Breast epithelium (tissue), 4 donors: ENCODE data around the gene PHACTR1. TPM values are rescaled to one million over a fixed set of nuclear protein-coding genes. Genes with fewer than 3 reads are reported as not detected.

ENCODE experiments used
- DNase-seq, 2 donors: peaks; one replicate each; pipeline ENCODE4 v3.0.0-alpha.2; 2019; ENCODE audit warnings: low spot score in 2 of 2
- H3K27ac ChIP-seq, 2 donors: fragments of 200-600 bp; sonication (generic) in 1 of 2; one replicate each; pipeline ENCODE4 v1.5.1; 2016 to 2019; ENCODE audit warnings: mild to moderate bottlenecking in 1 of 2
- H3K27me3 ChIP-seq, 2 donors: fragments of 200-600 bp; sonication (generic) in 1 of 2; one replicate each; pipeline versions ENCODE4 v1.5.1 to v1.6.0; 2017 to 2019; ENCODE audit warnings: control low read depth in 1 of 2, mild to moderate bottlenecking in 1 of 2
- H3K36me3 ChIP-seq: fragments of 200-600 bp; one replicate; pipeline ENCODE4 v1.5.1; 2019
- H3K4me1 ChIP-seq, 2 donors: fragments of 200-600 bp; sonication (generic); one replicate each; pipeline ENCODE4 v1.5.1; 2016 to 2019; ENCODE audit warnings: control low read depth in 1 of 2
- H3K4me3 ChIP-seq, 3 donors: fragments of 200-600 bp; sonication (generic); 1 replicate in 2 of 3; 2 replicates in 1 of 3; pipeline ENCODE4 v1.5.1; 2016 to 2019; ENCODE audit warnings: mild to moderate bottlenecking in 3 of 3, moderate library complexity in 2 of 3
- H3K9me3 ChIP-seq, 2 donors: fragments of 200-600 bp; sonication (generic) in 1 of 2; one replicate each; pipeline ENCODE4 v1.5.1; 2016 to 2019; ENCODE audit warnings: control low read depth in 1 of 2
- POLR2A ChIP-seq: fragments of 450-650 bp; IDR thresholded peaks from one replicate; pipeline ENCODE4 v1.6.1; 2016; ENCODE audit warnings: antibody characterized with exemption, mild to moderate bottlenecking, moderate library complexity
- POLR2AphosphoS5 ChIP-seq, 3 donors: sonication (generic); formaldehyde crosslinking; IDR thresholded peaks; one replicate each; pipeline ENCODE4 v1.6.1; 2017; ENCODE audit warnings: antibody characterized with exemption in 3 of 3
- intact Hi-C: fragments of 100-400 bp; cut with DNase I; formaldehyde crosslinking; loops from one replicate; pipeline ENCODE4 v1.15.1; 2023; ENCODE audit warnings: low total_unique reads
- total RNA-seq, 3 donors: library from RNA; depleted of rRNA; stranded (reverse); fragments of >200 nt; gene quantifications; one replicate each; pipeline ENCODE4 v1.1.0, GENCODE V29; 2016
- TF ChIP-seq, protein P1 (sequence below), 3 donors: fragments of 450-650 bp; IDR thresholded peaks; one replicate each; pipeline ENCODE4 v1.5.1; 2016 to 2017; ENCODE audit warnings: antibody characterized with exemption in 3 of 3, mild to moderate bottlenecking in 3 of 3, moderate library complexity in 3 of 3

Gene PHACTR1
- total RNA-seq, 3 donors from 2014 or later, result 4.1 to 5.6 (median 4.6) TPM

DNA sequence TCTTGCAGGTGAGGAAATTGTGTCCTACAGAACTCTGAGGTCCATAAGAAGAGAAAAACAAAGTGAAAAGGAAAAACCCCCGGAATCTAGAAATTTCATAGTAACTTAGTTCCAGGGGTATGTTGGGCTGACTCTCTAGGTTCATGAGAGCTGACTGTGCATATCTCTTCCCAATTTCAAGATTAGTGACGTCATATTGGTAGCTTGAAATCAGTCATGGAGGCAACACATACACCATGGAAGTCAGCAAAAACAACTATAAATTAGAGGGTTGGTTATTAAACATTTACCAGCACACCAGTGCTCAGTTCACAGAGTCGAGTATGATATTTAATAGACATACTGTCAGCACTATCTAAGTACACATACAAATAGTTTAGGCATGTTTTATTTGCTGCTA is 49.8 kb downstream of the PHACTR1 start:
- intact Hi-C loops, result no loop called here
- Histone ChIP-seq H3K9me3 (no peaks in the 10 kb centered on the region), H3K27me3 (peaks cover 0 to 8% of the 10 kb centered on the region in 2 donors), H3K36me3 (no peaks in the 10 kb centered on the region), H3K27ac (no peak overlapping the region), H3K4me1 (no peaks in the 10 kb centered on the region), H3K4me3 (no peak overlapping the region)
- no peak for TF ChIP-seq POLR2AphosphoS5 (IDR thresholded peaks at IDR 0.05)
- TF ChIP-seq, protein P1, sequence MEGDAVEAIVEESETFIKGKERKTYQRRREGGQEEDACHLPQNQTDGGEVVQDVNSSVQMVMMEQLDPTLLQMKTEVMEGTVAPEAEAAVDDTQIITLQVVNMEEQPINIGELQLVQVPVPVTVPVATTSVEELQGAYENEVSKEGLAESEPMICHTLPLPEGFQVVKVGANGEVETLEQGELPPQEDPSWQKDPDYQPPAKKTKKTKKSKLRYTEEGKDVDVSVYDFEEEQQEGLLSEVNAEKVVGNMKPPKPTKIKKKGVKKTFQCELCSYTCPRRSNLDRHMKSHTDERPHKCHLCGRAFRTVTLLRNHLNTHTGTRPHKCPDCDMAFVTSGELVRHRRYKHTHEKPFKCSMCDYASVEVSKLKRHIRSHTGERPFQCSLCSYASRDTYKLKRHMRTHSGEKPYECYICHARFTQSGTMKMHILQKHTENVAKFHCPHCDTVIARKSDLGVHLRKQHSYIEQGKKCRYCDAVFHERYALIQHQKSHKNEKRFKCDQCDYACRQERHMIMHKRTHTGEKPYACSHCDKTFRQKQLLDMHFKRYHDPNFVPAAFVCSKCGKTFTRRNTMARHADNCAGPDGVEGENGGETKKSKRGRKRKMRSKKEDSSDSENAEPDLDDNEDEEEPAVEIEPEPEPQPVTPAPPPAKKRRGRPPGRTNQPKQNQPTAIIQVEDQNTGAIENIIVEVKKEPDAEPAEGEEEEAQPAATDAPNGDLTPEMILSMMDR (IDR thresholded peaks at IDR 0.05), result no peak
- no peak for TF ChIP-seq POLR2A
- no peak for DNase-seq

DNA sequence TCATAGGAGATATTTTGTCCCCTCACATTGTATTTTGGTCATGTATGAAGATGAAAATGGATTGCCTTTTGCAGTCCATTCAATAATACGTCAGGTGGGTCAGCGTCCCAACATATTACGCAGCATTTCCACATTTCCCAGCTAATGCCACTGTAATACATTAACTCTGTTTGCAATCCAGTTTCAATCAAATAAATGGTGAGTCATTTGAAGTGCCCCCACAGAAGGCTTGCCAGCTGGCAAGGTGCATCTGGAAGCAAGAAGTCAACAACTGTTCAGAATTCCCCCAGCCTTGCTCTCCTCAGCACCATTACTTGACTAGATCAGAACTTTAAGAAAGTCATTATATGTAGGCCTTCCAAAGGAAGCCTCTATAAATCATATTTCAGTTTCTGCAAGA is 50.4 kb downstream of the PHACTR1 start:
- Histone ChIP-seq H3K4me1 (no peaks in the 10 kb centered on the region), H3K36me3 (no peaks in the 10 kb centered on the region), H3K27me3 (peaks cover 0 to 7% of the 10 kb centered on the region in 2 donors), H3K9me3 (no peaks in the 10 kb centered on the region), H3K27ac (no peak overlapping the region), H3K4me3 (no peak overlapping the region)
- DNase-seq, result no peak
- TF ChIP-seq POLR2A, result no peak
- no peak for TF ChIP-seq POLR2AphosphoS5 (IDR thresholded peaks at IDR 0.05)
- TF ChIP-seq, protein P1 (IDR thresholded peaks at IDR 0.05), result no peak
- intact Hi-C loops, result no loop called here

DNA sequence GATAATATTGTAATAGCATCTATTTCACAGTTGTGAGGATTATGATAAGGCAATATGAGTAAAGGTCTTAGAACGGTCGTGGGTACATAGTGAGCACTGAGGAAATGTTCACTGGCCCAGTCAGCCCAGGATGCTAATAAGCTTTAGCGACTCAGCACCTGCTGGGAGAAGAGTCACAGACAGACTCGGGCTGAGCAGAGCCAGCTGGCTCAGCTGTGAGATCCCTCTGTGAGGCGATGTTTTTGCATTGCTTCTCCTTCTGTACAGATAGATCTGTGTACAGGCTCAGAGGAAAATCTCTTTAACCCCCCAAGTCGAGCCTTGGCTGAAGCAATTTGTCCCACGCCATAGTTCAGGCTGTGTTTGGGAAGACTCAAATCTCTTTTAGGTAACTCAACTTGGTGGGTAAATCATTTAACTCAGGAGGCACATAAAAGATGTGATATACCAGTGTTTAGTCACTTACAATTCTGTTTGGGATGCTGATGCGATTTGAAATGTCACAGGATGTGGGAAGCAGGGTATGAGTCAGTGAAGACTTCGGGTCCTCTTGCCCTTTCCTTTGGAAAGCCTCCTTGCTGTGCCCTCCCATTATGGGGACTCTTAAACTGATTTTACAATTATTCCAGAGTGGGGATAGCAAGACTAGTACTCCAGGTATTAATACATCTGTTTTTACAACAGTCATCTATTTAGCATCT is 53.1 kb downstream of the PHACTR1 start:
- Histone ChIP-seq H3K9me3 (no peaks in the 10 kb centered on the region), H3K27ac (no peak overlapping the region), H3K27me3 (no peaks in the 10 kb centered on the region), H3K4me1 (no peaks in the 10 kb centered on the region), H3K36me3 (no peaks in the 10 kb centered on the region), H3K4me3 (no peak overlapping the region)
- intact Hi-C loops, result no loop called here
- TF ChIP-seq POLR2A (no peak), POLR2AphosphoS5 (IDR thresholded peaks at IDR 0.05) (no peak)
- TF ChIP-seq, protein P1 (IDR thresholded peaks at IDR 0.05), result no peak
- DNase-seq, result no peak

DNA sequence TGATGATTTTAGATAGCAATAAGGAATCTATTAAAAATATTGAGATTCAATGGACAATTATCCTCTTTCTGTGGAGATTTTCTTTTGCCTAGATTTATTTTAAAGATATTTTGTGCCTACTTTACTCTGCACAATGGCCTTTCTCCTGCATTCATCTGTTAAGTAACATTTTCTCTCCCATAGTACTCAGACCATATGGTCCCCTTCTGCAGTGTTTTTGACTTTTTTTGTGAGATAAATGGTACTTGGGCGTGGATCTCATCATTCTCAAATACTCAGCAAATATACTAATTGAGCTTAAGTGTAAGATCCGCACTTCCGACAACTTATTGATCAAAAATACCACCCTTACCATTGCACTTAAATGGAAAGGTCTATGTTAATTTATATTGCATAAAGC is 55.8 kb downstream of the PHACTR1 start:
- intact Hi-C loops, result no loop called here
- H3K9me3 ChIP-seq, result no peaks in the 10 kb centered on the region
- H3K27me3 ChIP-seq, result no peaks in the 10 kb centered on the region
- H3K27ac ChIP-seq, result no peak overlapping the region
- H3K36me3 ChIP-seq, result no peaks in the 10 kb centered on the region
- TF ChIP-seq, protein P1 (IDR thresholded peaks at IDR 0.05), result no peak
- TF ChIP-seq POLR2A, result no peak
- TF ChIP-seq POLR2AphosphoS5 (IDR thresholded peaks at IDR 0.05), result no peak
- no peaks in the 10 kb centered on the region for H3K4me1 ChIP-seq
- H3K4me3 ChIP-seq, result no peak overlapping the region
- DNase-seq, result no peak

DNA sequence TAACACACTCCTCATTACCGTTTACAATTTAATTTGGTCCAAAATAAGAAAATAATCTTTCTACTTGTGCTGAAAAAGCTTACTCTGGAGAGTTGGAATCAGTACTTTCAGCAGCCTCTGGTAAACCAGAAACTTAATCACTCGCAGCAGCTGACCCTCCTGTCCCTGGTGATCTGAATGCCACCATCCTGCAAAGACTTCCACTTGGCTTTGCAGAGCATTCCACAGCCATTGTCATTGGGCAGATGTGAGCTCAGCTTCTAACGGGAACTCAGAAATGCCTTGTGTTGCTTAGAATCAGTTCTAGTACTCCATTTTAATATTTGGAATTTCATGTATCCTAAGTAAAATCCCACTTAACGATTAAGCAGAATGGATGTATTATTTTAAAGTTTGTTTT is 59.7 kb downstream of the PHACTR1 start:
- Histone ChIP-seq H3K36me3 (no peaks in the 10 kb centered on the region), H3K4me3 (no peak overlapping the region), H3K4me1 (no peaks in the 10 kb centered on the region), H3K27ac (no peak overlapping the region), H3K27me3 (no peaks in the 10 kb centered on the region), H3K9me3 (no peaks in the 10 kb centered on the region)
- TF ChIP-seq POLR2A, result no peak
- TF ChIP-seq, protein P1 (IDR thresholded peaks at IDR 0.05), result no peak
- TF ChIP-seq POLR2AphosphoS5 (IDR thresholded peaks at IDR 0.05), result no peak
- no peak for DNase-seq
- intact Hi-C loops, result no loop called here
